Suprapubic skin (tissue), 4 donors: ENCODE results near the gene POLDIP2. TPM values are rescaled to one million over a fixed set of nuclear protein-coding genes. Genes with fewer than 3 reads are reported as not detected.

Source experiments
- DNase-seq, 2 donors: peaks; one replicate each; pipeline ENCODE4 v3.0.0-alpha.2; 2019; ENCODE audit warnings: low spot score in 2 of 2
- H3K27ac ChIP-seq: fragments of 200-600 bp; sonication (generic); one replicate; pipeline ENCODE4 v1.5.1; 2019
- H3K27me3 ChIP-seq: fragments of 200-600 bp; sonication (generic); one replicate; pipeline ENCODE4 v1.5.1; 2019
- H3K36me3 ChIP-seq: fragments of 200-600 bp; sonication (generic); one replicate; pipeline ENCODE4 v1.5.1; 2019
- H3K4me1 ChIP-seq: fragments of 200-600 bp; sonication (generic); one replicate; pipeline ENCODE4 v1.5.1; 2019
- H3K4me3 ChIP-seq: fragments of 200-600 bp; sonication (generic); one replicate; pipeline ENCODE4 v1.5.1; 2019; ENCODE audit warnings: mild to moderate bottlenecking
- H3K9me3 ChIP-seq: fragments of 200-600 bp; sonication (generic); one replicate; pipeline ENCODE4 v1.5.1; 2019
- EP300 ChIP-seq: sonication (generic); formaldehyde crosslinking; IDR thresholded peaks from one replicate; pipeline ENCODE4 v1.6.1; 2017; ENCODE audit warnings: antibody characterized with exemption
- POLR2A ChIP-seq, 2 donors: fragments of 450-650 bp; IDR thresholded peaks; one replicate each; pipeline ENCODE4 v1.6.1; 2017; ENCODE audit warnings: antibody characterized with exemption in 2 of 2, mild to moderate bottlenecking in 2 of 2, moderate library complexity in 2 of 2
- POLR2AphosphoS5 ChIP-seq, 3 donors: sonication (generic); formaldehyde crosslinking; IDR thresholded peaks; one replicate each; pipeline ENCODE4 v1.6.1; 2017; ENCODE audit warnings: antibody characterized with exemption in 3 of 3
- WGBS: methylation state at CpG from one replicate; pipeline ENCODE4 v1.1.5; 2018; 5-methylcytosine and 5-hydroxymethylcytosine counted together
- total RNA-seq, 4 donors: library from RNA; depleted of rRNA; stranded (reverse); fragments of >200 nt; gene quantifications; one replicate each; pipeline ENCODE4 v1.1.0, GENCODE V29; 2016
- TF ChIP-seq, protein P1 (sequence below), 2 donors: fragments of 200-600 bp in 1 of 2; fragments of 450-650 bp in 1 of 2; sonication (generic) in 1 of 2; IDR thresholded peaks; one replicate each; pipeline ENCODE4 v1.5.1; 2016 to 2019; ENCODE audit warnings: antibody characterized with exemption in 2 of 2, mild to moderate bottlenecking in 1 of 2, moderate library complexity in 1 of 2

POLDIP2 gene
- total RNA-seq, 4 donors from 2014 or later = 52.9 to 103 (median 86.0) TPM

GRCh38 chr17:28324267-28324745, 33.0 kb downstream of the POLDIP2 start:
- Histone ChIP-seq H3K4me1 (peaks cover 11% of the 10 kb centered on the region), H3K27me3 (no peaks in the 10 kb centered on the region), H3K4me3 (no peak overlapping the region), H3K36me3 (peaks cover 18% of the 10 kb centered on the region), H3K9me3 (no peaks in the 10 kb centered on the region), H3K27ac (no peak overlapping the region)
- TF ChIP-seq EP300 = no peak
- no peak for TF ChIP-seq POLR2AphosphoS5 (IDR thresholded peaks at IDR 0.05)
- no peak for TF ChIP-seq POLR2A (IDR thresholded peaks at IDR 0.05)
- TF ChIP-seq, protein P1, sequence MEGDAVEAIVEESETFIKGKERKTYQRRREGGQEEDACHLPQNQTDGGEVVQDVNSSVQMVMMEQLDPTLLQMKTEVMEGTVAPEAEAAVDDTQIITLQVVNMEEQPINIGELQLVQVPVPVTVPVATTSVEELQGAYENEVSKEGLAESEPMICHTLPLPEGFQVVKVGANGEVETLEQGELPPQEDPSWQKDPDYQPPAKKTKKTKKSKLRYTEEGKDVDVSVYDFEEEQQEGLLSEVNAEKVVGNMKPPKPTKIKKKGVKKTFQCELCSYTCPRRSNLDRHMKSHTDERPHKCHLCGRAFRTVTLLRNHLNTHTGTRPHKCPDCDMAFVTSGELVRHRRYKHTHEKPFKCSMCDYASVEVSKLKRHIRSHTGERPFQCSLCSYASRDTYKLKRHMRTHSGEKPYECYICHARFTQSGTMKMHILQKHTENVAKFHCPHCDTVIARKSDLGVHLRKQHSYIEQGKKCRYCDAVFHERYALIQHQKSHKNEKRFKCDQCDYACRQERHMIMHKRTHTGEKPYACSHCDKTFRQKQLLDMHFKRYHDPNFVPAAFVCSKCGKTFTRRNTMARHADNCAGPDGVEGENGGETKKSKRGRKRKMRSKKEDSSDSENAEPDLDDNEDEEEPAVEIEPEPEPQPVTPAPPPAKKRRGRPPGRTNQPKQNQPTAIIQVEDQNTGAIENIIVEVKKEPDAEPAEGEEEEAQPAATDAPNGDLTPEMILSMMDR (IDR thresholded peaks at IDR 0.05) = no peak
- no peak for DNase-seq
- WGBS = 89% methylated on average over 5 of the region's 5 CpGs

GRCh38 chr17:28320215-28321061, 36.9 kb downstream of the POLDIP2 start:
- H3K36me3 ChIP-seq = no peaks in the 10 kb centered on the region
- no peak for TF ChIP-seq POLR2A (IDR thresholded peaks at IDR 0.05)
- WGBS = 64% methylated on average over 8 of the region's 8 CpGs
- no peaks in the 10 kb centered on the region for H3K27me3 ChIP-seq
- H3K4me3 ChIP-seq = peak overlapping the region; percentile 70
- H3K4me1 ChIP-seq = peaks cover 24% of the 10 kb centered on the region
- H3K27ac ChIP-seq = no peak overlapping the region
- DNase-seq = no peak
- H3K9me3 ChIP-seq = no peaks in the 10 kb centered on the region

GRCh38 chr17:28319598-28319935, 37.8 kb downstream of the POLDIP2 start:
- no peak for DNase-seq
- peak overlapping the region; percentile 70 for H3K4me3 ChIP-seq
- H3K27ac ChIP-seq = peak overlapping the region; percentile 46
- TF ChIP-seq POLR2A (IDR thresholded peaks at IDR 0.05) (no peak), EP300 (no peak), POLR2AphosphoS5 (IDR thresholded peaks at IDR 0.05) (no peak)
- TF ChIP-seq, protein P1 (IDR thresholded peaks at IDR 0.05) = no peak
- peaks cover 24% of the 10 kb centered on the region for H3K4me1 ChIP-seq
- no peaks in the 10 kb centered on the region for H3K9me3 ChIP-seq
- no peaks in the 10 kb centered on the region for H3K27me3 ChIP-seq
- no peaks in the 10 kb centered on the region for H3K36me3 ChIP-seq
- WGBS = 2% methylated on average over 7 of the region's 7 CpGs

DNA sequence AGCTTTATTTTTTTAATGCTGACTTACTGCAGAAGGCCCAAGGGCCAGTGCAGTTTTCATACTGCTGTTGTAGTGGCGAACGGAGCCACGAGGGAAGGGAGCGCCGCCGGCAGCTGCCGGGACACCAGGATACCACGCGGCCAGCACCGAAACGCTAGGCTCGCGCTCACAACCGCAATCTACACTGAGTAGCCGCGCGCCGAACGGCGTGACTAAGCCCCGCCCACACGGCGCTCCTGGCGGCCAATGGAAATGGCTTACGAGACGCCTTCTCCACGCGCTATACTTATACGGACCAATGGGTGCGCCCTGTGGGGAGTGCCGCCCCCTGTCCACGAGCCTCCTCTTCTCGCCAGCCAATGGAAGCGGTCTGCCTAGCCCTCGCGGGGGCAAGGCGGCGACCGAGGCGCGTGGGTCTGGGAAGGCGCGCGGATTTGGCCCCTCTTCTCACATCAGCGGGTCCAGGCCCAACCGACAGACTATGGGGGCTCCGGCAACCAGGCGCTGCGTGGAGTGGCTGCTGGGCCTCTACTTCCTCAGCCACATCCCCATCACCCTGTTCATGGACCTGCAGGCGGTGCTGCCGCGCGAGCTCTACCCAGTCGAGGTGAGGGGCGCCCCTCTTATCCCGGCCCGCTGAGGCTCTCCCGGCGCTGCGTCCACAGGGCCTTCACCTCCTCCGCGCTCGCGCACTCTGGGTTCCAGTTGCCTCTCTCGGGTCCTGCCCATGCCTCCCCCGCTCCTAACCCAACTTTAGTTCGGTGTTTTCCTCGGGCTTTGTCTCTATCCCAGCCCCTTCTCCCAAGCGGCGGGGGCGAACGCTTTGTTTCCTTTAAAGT, 38.3 kb downstream of the POLDIP2 start, which contains the start of gene TMEM97:
TMEM97 (plus strand) TSS at position 442 of the 839 bp plus-strand sequence; CDS start at position 482, 40 bp downstream.
- peak; percentile 97 to 99 for DNase-seq
- Histone ChIP-seq H3K4me1 (peaks cover 24% of the 10 kb centered on the region), H3K27me3 (no peaks in the 10 kb centered on the region), H3K4me3 (peak within 1 kb of the TSS; percentile 70), H3K9me3 (no peaks in the 10 kb centered on the region), H3K36me3 (no peaks in the 10 kb centered on the region), H3K27ac (peak within 1 kb of the TSS; percentile 46)
- under 1% methylated on average over 46 of the region's 72 CpGs for WGBS
- no peak for TF ChIP-seq POLR2AphosphoS5 (IDR thresholded peaks at IDR 0.05)
- TF ChIP-seq POLR2A (IDR thresholded peaks at IDR 0.05) = no peak
- TF ChIP-seq, protein P1 (IDR thresholded peaks at IDR 0.05) = peak in 1 of 2 donors; percentile 14
- no peak for TF ChIP-seq EP300

DNA sequence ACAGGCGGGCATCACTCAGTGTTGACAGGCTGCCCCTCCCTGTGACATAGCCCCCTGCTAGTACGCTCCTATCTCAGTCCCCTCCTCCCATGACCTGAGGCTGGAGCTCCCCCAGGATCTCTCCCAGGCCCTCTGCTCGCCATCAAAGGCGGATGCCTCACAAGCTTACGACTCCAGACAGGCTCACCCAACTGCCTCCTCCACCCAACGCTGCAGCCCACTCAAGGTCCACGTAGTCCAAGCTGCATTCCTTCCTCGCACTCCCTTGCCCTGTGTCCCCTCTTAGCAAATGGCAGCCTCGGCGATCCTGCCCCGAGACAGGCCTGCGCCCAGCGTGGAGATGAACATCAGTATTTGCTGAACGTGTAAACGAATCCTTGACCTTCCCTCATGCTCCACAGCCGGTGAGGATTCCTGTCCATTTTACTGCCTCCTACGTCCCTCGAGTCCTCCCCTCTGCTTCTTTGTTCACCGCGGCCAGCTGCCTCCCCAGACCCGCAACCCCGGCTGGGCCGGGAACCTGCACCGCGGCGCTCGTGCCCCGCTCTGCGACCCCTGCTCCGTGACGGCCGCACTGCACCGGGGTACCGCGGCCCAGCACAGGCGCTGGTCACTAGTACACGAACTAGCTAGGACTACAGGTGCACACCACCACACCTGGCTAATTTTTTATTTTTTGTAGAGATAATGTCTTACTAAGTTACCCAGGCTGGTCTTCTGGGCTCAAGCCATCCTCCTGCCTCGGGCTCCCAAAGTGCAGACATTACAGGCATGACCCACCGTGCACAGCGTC, 39.2 kb downstream of the POLDIP2 start:
- no peaks in the 10 kb centered on the region for H3K9me3 ChIP-seq
- TF ChIP-seq EP300 (no peak), POLR2AphosphoS5 (IDR thresholded peaks at IDR 0.05) (no peak), POLR2A (IDR thresholded peaks at IDR 0.05) (no peak)
- TF ChIP-seq, protein P1 (IDR thresholded peaks at IDR 0.05) = no peak
- no peaks in the 10 kb centered on the region for H3K36me3 ChIP-seq
- WGBS = 18% methylated on average over 40 of the region's 40 CpGs
- H3K4me3 ChIP-seq = peak overlapping the region; percentile 70
- peak overlapping the region; percentile 34 for H3K27ac ChIP-seq
- DNase-seq = no peak
- H3K4me1 ChIP-seq = peaks cover 24% of the 10 kb centered on the region
- no peaks in the 10 kb centered on the region for H3K27me3 ChIP-seq
